ENCODE measurements around the gene CTSK. TPM values are rescaled to one million over a fixed set of nuclear protein-coding genes. Genes with fewer than 3 reads are reported as not detected.

CTSK gene
- total RNA-seq, 1 experiment from 2014 or later: 4.2 TPM

DNA sequence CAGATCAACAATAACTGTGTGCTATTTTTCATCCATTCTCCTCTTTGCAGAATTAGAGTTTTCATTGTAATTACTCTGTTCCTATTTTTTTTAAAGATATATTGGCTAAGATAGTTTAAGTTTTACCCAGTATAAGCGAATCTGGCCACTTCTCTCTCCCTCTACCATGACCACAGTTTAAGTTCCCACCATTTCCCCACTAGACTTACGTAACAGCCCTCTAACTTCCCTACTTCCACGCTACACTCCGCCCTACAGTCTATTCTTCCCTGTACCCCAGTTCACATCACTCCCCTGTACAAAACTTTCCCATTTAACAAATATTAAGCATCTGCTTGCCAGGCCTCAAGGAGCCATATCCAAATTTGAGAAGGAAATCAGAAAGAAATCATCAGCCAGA, 16.5 kb downstream of the CTSK start:
- H3K23ac ChIP-seq (ENCODE audit: insufficient read length, low read depth, low read length): no peak overlapping the region
- H3K79me1 ChIP-seq (ENCODE audit: insufficient read depth, low read depth, low read length, poor library complexity, severe bottlenecking): no peaks in the 10 kb centered on the region
- no peak overlapping the region for H3K14ac ChIP-seq (ENCODE audit: insufficient read depth, low read length)
- 100% methylated on average over 2 of the region's 4 CpGs for WGBS (ENCODE audit: extremely low coverage, insufficient read length, low lambda C conversion rate)
- no peaks in the 10 kb centered on the region for H3K23me2 ChIP-seq (ENCODE audit: insufficient read length, low read depth, low read length, poor library complexity, severe bottlenecking)
- H3K79me2 ChIP-seq (ENCODE audit: insufficient read depth, low read length): no peaks in the 10 kb centered on the region
- H4K5ac ChIP-seq (ENCODE audit: insufficient read length, low read depth, low read length): no peak overlapping the region
- Mint-ChIP-seq H3K4me3 (no peak overlapping the region), H3K27me3 (ENCODE audit: low read depth) (no peaks in the 10 kb centered on the region), H3K27ac (no peak overlapping the region; a peak in 1 of 7 replicates), H3K4me1 (no peaks in the 10 kb centered on the region), H3K9me3 (no peaks in the 10 kb centered on the region), H3K36me3 (ENCODE audit: insufficient read depth in 1 of 3, low read depth in 3 of 3) (no peaks in the 10 kb centered on the region)
- H3T11ph ChIP-seq (ENCODE audit: low read length): no peak overlapping the region
- no peak for DNase-seq
- no peaks in the 10 kb centered on the region for H3K27me3 ChIP-seq (ENCODE audit: insufficient read depth, low read length)
- no peak overlapping the region for H3K9ac ChIP-seq (ENCODE audit: extremely low read depth, insufficient read length, low read length)
- no peak overlapping the region for H2BK20ac ChIP-seq (ENCODE audit: low read depth, low read length, poor library complexity, severe bottlenecking)
- H3K4me2 ChIP-seq (ENCODE audit: insufficient read depth, insufficient read length, low read length): no peak overlapping the region
- H2BK15ac ChIP-seq (ENCODE audit: low read depth, low read length): no peak overlapping the region
- H3K18ac ChIP-seq (ENCODE audit: insufficient read length, low read depth, low read length): no peak overlapping the region
- H3K56ac ChIP-seq (ENCODE audit: insufficient read length, low read depth, low read length): no peak overlapping the region
- no peak overlapping the region for H4K8ac ChIP-seq (replicated peaks; ENCODE audit: insufficient read length, low read depth, low read length)
- no peaks in the 10 kb centered on the region for H4K20me1 ChIP-seq (ENCODE audit: control insufficient read depth, insufficient read depth, insufficient read length)
- no peak overlapping the region for H2AK5ac ChIP-seq (ENCODE audit: insufficient read length, low read length)
- no peak overlapping the region for H2AFZ ChIP-seq (ENCODE audit: low read length)
- TF ChIP-seq, protein P1, sequence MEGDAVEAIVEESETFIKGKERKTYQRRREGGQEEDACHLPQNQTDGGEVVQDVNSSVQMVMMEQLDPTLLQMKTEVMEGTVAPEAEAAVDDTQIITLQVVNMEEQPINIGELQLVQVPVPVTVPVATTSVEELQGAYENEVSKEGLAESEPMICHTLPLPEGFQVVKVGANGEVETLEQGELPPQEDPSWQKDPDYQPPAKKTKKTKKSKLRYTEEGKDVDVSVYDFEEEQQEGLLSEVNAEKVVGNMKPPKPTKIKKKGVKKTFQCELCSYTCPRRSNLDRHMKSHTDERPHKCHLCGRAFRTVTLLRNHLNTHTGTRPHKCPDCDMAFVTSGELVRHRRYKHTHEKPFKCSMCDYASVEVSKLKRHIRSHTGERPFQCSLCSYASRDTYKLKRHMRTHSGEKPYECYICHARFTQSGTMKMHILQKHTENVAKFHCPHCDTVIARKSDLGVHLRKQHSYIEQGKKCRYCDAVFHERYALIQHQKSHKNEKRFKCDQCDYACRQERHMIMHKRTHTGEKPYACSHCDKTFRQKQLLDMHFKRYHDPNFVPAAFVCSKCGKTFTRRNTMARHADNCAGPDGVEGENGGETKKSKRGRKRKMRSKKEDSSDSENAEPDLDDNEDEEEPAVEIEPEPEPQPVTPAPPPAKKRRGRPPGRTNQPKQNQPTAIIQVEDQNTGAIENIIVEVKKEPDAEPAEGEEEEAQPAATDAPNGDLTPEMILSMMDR (conservative IDR thresholded peaks at IDR 0.05): no peak
- H3K9me3 ChIP-seq (ENCODE audit: control insufficient read depth, low read depth, low read length): no peaks in the 10 kb centered on the region
- no peak overlapping the region for H2BK120ac ChIP-seq (ENCODE audit: low read depth, low read length, poor library complexity, severe bottlenecking)
- no peak overlapping the region for H2BK12ac ChIP-seq (ENCODE audit: insufficient read length, low read depth, low read length)
- H3K27ac ChIP-seq (ENCODE audit: insufficient read length, low read depth, low read length): no peak overlapping the region
- no peak overlapping the region for H2BK5ac ChIP-seq (ENCODE audit: insufficient read length, low read length)
- no peaks in the 10 kb centered on the region for H3K4me1 ChIP-seq (ENCODE audit: insufficient read depth, low read length)
- H3K4ac ChIP-seq (ENCODE audit: low read depth, low read length): no peak overlapping the region
- no peak overlapping the region for H4K91ac ChIP-seq (ENCODE audit: insufficient read length, low read depth, low read length)
